ENCODE results near the gene CERS6.
"Not testable (repeated sequence)": the region's sequence is repeated elsewhere in the genome, so short reads cannot be mapped to it uniquely, and the experiment has no call there.

The CERS6 gene

DNA sequence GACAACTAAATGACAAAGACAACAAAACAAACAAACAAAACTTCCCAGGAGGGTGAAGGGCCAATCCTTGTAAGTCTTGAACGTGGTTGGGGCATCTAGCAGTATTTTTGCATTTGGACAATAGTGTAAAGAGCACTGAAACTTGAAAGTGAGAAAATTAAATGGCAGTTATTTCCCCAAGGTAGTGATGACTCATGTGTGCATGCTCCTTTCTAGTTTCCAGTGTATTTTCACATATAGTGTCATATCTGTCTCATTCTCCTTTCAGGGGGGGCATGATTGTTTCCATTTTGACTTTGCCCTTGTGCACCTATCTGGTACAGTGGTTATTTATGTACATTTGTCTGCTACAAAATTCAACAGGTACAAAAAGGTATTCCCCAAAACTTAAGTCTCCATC, 39.5 kb downstream of the CERS6 start:
- H3K4me3 ChIP-seq (replicated peaks; ENCODE audit: low read depth, low read length) = no peak overlapping the region
- TF ChIP-seq, protein P1, sequence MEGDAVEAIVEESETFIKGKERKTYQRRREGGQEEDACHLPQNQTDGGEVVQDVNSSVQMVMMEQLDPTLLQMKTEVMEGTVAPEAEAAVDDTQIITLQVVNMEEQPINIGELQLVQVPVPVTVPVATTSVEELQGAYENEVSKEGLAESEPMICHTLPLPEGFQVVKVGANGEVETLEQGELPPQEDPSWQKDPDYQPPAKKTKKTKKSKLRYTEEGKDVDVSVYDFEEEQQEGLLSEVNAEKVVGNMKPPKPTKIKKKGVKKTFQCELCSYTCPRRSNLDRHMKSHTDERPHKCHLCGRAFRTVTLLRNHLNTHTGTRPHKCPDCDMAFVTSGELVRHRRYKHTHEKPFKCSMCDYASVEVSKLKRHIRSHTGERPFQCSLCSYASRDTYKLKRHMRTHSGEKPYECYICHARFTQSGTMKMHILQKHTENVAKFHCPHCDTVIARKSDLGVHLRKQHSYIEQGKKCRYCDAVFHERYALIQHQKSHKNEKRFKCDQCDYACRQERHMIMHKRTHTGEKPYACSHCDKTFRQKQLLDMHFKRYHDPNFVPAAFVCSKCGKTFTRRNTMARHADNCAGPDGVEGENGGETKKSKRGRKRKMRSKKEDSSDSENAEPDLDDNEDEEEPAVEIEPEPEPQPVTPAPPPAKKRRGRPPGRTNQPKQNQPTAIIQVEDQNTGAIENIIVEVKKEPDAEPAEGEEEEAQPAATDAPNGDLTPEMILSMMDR (IDR thresholded peaks at IDR 0.05; ENCODE audit: low read depth, low read length, missing control alignments) = no peak
- DNase-seq (ENCODE audit: extremely low read depth, low read depth) = no peak

DNA sequence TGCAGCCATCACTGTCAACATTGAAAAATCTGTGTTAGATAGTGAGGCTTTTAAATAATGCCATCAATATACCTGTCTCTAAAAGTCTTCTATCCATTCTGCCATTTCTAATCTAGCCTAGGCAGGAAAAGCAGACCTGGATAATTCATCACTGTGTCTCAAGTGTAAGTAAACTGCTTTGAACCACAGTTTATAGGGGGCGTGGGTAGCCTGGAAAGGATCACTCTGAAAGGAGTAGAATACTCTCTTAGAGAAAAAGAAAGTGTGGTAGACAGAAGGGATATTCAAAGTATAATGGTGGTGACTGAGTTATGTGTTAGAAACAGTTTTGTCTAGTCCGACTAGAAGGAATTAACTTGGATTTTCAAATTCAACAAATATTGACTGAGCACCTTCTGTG, 40.8 kb downstream of the CERS6 start:
- H3K4me3 ChIP-seq (replicated peaks; ENCODE audit: low read depth, low read length) = no peak overlapping the region
- DNase-seq (ENCODE audit: extremely low read depth, low read depth) = no peak
- TF ChIP-seq, protein P1 (IDR thresholded peaks at IDR 0.05; ENCODE audit: low read depth, low read length, missing control alignments) = no peak

DNA sequence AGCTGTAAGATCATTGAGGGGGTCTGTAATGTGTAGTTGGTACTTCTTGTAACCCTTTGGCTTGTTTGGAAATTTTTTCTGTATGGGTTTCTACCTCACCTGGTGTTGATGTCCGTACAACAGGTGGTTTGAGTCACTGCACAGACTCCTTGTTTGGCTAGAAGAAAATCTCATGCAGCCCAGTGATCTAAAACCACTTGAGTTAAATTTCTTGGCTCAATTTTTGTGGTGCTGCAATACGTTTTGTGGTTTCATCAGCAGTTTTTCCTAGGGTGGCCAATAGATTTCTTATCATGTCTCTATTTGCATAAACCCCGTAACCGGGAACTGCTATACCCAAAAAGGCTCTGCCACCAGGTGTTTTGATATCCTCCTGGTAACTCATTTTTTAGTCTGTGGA, 43.4 kb downstream of the CERS6 start:
- no peak overlapping the region for H3K4me3 ChIP-seq (replicated peaks; ENCODE audit: low read depth, low read length)
- DNase-seq (ENCODE audit: extremely low read depth, low read depth) = no peak
- TF ChIP-seq, protein P1 (IDR thresholded peaks at IDR 0.05; ENCODE audit: low read depth, low read length, missing control alignments) = no peak

DNA sequence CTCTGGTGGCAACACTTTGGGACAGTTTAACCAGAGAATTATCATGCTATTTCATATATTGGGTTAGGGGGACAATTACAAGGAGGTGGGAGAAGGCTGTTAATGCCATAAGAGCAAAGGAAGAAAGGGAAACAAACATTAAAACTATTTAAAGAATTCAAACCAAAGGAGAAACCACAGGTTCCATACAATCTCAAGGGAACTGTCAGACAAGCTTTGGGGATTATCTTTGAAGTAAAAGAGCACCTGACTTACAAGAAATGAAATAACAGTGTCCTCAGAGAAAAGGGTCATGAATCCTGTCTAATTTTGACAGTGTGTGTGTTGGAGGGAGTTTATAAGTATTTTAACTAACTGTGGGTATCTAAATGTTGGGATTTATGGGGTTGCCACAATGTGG, 44.4 kb downstream of the CERS6 start:
- TF ChIP-seq, protein P1 (IDR thresholded peaks at IDR 0.05; ENCODE audit: low read depth, low read length, missing control alignments) = no peak
- H3K4me3 ChIP-seq (replicated peaks; ENCODE audit: low read depth, low read length) = no peak overlapping the region
- DNase-seq (ENCODE audit: extremely low read depth, low read depth) = no peak

DNA sequence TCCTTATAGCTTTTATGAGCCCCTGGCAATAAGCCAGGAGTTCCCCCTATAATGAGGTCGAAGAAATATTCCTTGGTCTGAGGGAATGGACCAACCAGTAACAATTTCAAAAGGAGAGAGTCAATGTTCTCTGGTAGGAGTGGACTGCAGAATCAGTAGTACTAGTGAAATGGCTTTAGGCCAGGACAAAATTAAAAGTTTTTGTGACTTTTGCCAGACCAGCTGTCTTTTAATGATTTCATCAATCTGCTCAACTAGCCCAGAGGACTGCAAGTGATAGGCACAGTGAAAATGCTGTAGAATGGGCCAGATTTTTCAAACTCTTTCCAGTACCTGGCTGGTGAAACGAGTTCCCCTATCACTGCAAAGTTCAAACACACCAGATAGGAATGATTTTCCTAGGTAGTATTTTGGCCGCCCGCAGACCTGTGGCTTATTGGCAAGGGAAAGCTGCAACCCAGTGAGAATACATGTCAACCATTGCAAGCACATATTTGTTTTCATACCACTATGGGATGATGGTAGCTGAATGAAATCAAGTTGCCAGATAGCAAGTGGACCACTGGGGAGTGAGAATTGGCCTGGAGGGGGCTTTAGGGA, 45.5 kb downstream of the CERS6 start:
- no peak overlapping the region for H3K4me3 ChIP-seq (replicated peaks; ENCODE audit: low read depth, low read length)
- TF ChIP-seq, protein P1 (IDR thresholded peaks at IDR 0.05; ENCODE audit: low read depth, low read length, missing control alignments) = no peak
- no peak for DNase-seq (ENCODE audit: extremely low read depth, low read depth)

DNA sequence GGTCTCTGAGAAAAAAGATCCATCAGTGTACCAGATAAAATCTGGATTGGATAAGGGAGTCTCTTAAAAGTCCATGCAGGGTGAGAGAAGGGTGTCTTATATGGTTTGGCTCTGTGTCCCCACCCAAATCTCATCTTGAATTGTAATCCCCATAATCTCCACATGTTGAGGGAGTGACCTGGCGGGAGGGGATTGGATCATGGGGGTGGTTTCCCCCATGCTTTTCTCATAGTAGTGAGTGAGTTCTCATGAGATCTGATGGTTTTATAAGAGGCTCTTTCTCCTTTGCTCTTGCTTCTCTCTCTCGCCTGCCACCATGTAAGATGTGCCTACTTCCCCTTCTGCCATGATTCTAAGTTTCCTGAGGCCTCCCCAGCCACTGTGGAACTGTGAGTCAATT, 46.8 kb downstream of the CERS6 start:
- not testable (repeated sequence) for DNase-seq (ENCODE audit: extremely low read depth, low read depth)

DNA sequence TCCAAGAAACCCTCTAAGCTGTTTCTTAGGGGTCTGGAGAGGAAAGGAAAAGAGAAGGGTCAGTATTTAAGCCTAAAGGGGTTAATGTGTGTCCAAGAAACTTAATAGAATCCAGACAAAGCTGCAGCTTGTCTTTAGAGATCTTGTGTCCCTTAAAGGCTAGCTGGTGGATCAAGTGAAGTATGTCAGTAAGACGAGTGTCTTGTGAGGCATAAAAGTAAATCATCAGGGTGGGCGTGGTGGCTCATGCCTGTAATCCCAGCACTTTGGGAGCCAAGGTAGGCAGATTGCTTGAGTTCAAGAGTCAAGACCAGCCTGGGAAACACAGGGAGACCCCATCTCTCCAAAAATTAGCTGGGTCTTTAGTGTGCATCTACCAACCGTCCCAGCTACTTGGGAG, 47.8 kb downstream of the CERS6 start:
- no peak for DNase-seq (ENCODE audit: extremely low read depth, low read depth)
- TF ChIP-seq, protein P1 (IDR thresholded peaks at IDR 0.05; ENCODE audit: low read depth, low read length, missing control alignments) = no peak
- no peak overlapping the region for H3K4me3 ChIP-seq (replicated peaks; ENCODE audit: low read depth, low read length)

More for the DNA sequence above, 46.8 kb downstream of the CERS6 start:
- not testable (repeated sequence) for H3K4me3 ChIP-seq (replicated peaks; ENCODE audit: low read depth, low read length)
